ENCODE results near the gene SOCS6. TPM values are rescaled to one million over a fixed set of nuclear protein-coding genes. Genes with fewer than 3 reads are reported as not detected.

Gene SOCS6
- total and polyA plus RNA-seq, 4 donors, result 5.9 to 21.4 (median 12.5) TPM

DNA sequence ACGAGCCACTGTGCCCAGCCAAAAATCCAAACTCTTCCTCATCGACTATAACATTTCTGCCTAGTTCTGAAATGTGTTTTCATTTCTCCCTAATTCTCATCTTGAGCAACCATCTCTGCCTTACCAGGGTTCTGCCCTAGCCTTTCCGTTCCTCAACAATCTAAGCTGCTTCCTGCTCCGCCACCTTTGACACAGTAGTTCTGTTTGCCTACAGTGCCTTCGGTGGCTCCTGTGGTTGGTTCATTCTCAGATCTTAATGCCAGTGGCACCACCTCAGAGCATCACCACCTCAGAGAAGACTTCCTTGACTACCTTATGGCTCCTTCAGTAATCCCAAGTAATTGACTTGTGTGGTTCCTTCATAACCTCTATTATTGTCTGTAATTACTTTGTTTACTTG lies 3.8 kb downstream of the SOCS6 start:
- Histone ChIP-seq H3K27ac (ENCODE audit: low read depth in 1 of 2, low read length in 1 of 2) (peak overlapping the region in 1 of 2 donors; percentile 24), H3K27me3 (ENCODE audit: control insufficient read depth in 3 of 3, insufficient read depth in 3 of 3, low read length in 2 of 3) (no peaks in the 10 kb centered on the region), H3K4me3 (no peak overlapping the region), H3K4me1 (ENCODE audit: control insufficient read depth in 5 of 5, insufficient read depth in 5 of 5, low read length in 5 of 5) (peaks cover 12 to 46% (median 15%) of the 10 kb centered on the region in 5 donors), H3K36me3 (ENCODE audit: control insufficient read depth in 4 of 4, insufficient read depth in 4 of 4, low read length in 4 of 4) (no peaks in the 10 kb centered on the region), H3K9me3 (ENCODE audit: control insufficient read depth in 4 of 4, insufficient read depth in 3 of 4, low read length in 3 of 4) (no peaks in the 10 kb centered on the region), H3K9ac (ENCODE audit: insufficient read depth in 1 of 2, low read length in 2 of 2) (no peak overlapping the region)
- TF ChIP-seq, protein P1, sequence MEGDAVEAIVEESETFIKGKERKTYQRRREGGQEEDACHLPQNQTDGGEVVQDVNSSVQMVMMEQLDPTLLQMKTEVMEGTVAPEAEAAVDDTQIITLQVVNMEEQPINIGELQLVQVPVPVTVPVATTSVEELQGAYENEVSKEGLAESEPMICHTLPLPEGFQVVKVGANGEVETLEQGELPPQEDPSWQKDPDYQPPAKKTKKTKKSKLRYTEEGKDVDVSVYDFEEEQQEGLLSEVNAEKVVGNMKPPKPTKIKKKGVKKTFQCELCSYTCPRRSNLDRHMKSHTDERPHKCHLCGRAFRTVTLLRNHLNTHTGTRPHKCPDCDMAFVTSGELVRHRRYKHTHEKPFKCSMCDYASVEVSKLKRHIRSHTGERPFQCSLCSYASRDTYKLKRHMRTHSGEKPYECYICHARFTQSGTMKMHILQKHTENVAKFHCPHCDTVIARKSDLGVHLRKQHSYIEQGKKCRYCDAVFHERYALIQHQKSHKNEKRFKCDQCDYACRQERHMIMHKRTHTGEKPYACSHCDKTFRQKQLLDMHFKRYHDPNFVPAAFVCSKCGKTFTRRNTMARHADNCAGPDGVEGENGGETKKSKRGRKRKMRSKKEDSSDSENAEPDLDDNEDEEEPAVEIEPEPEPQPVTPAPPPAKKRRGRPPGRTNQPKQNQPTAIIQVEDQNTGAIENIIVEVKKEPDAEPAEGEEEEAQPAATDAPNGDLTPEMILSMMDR (IDR thresholded peaks at IDR 0.05; ENCODE audit: control extremely low read depth, extremely low read depth), result no peak
- WGBS, 2 donors, result 56 to 58% methylated on average over 5 of the region's 5 CpGs
- no peak for DNase-seq
- ATAC-seq (ENCODE audit: insufficient read depth, low FRiP score), result no peak

DNA sequence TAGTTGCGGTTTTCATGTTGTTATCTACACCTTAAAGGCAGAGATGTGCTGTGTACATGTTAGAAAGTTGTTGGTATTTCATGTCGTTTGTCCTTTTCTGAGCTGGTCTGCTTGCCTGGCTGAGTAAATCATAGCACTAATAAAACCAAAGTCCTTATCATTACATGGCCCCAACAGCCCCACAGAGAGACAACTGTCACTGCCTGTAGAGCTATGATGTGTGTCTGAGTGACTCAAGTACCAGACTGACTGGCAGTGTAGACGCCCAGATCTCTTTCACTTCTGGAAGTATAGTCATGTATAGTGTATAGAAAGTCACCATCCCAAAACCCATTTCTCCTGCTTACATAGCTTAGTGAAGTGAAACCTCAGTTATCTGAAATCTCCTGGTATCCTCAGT lies 4.3 kb downstream of the SOCS6 start:
- H3K36me3 ChIP-seq (ENCODE audit: control insufficient read depth in 4 of 4, insufficient read depth in 4 of 4, low read length in 4 of 4), result no peaks in the 10 kb centered on the region
- no peak overlapping the region for H3K9ac ChIP-seq (ENCODE audit: insufficient read depth in 1 of 2, low read length in 2 of 2)
- TF ChIP-seq, protein P1 (IDR thresholded peaks at IDR 0.05; ENCODE audit: control extremely low read depth, extremely low read depth), result no peak
- no peak overlapping the region for H3K4me3 ChIP-seq
- H3K4me1 ChIP-seq (ENCODE audit: control insufficient read depth in 5 of 5, insufficient read depth in 5 of 5, low read length in 5 of 5), result peaks cover 12 to 46% (median 15%) of the 10 kb centered on the region in 5 donors
- H3K27me3 ChIP-seq (ENCODE audit: control insufficient read depth in 3 of 3, insufficient read depth in 3 of 3, low read length in 2 of 3), result no peaks in the 10 kb centered on the region
- WGBS, 2 donors, result 80 to 83% methylated on average over 3 of the region's 3 CpGs
- H3K9me3 ChIP-seq (ENCODE audit: control insufficient read depth in 4 of 4, insufficient read depth in 3 of 4, low read length in 3 of 4), result no peaks in the 10 kb centered on the region
- peak overlapping the region in 1 of 2 donors; percentile 48 for H3K27ac ChIP-seq (ENCODE audit: low read depth in 1 of 2, low read length in 1 of 2)
- ATAC-seq (ENCODE audit: insufficient read depth, low FRiP score), result no peak
- DNase-seq, result no peak

DNA sequence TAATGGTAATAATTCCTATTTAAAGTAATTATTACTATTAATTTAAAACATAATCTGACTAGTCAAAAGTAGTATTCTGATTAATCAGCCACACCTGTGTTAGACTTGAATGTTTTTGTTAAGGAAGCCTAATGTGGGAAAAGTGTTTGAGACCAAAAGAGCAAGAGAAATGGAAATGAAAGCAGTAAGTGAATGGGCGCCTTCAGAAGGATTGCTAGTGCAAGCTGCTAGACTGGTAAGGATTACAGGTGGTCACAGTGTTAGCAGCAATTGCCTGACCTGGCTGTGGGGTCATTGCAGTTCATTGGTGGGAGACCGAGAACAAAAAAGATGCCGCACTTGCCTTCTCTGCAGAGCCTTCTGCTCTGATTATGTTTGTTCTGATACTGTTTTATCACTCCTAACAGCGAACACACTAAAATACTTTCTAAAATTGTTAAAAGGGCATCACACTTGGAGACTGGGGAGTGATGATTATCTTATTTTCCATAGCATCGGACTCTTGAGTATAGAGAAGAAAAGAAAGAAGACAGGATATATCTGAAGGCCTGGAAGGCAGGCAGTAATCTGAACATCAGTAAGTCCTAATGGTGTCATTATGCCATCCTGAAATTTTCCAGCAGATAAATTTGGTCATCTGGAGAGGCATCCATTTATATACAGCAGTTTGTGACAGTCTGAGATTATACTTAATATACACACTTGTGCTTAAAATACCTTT lies 5.8 kb downstream of the SOCS6 start:
- Histone ChIP-seq H3K27me3 (ENCODE audit: control insufficient read depth in 3 of 3, insufficient read depth in 3 of 3, low read length in 2 of 3) (no peaks in the 10 kb centered on the region), H3K36me3 (ENCODE audit: control insufficient read depth in 4 of 4, insufficient read depth in 4 of 4, low read length in 4 of 4) (no peaks in the 10 kb centered on the region), H3K4me3 (no peak overlapping the region), H3K27ac (ENCODE audit: low read depth in 1 of 2, low read length in 1 of 2) (no peak overlapping the region), H3K9ac (ENCODE audit: insufficient read depth in 1 of 2, low read length in 2 of 2) (no peak overlapping the region), H3K4me1 (ENCODE audit: control insufficient read depth in 5 of 5, insufficient read depth in 5 of 5, low read length in 5 of 5) (peaks cover 12 to 50% (median 18%) of the 10 kb centered on the region in 5 donors), H3K9me3 (ENCODE audit: control insufficient read depth in 4 of 4, insufficient read depth in 3 of 4, low read length in 3 of 4) (no peaks in the 10 kb centered on the region)
- no peak for ATAC-seq (ENCODE audit: insufficient read depth, low FRiP score)
- TF ChIP-seq, protein P1 (IDR thresholded peaks at IDR 0.05; ENCODE audit: control extremely low read depth, extremely low read depth), result no peak
- WGBS, 2 donors, result 86 to 96% methylated on average over 5 of the region's 5 CpGs
- no peak for DNase-seq
